ENCODE results near the gene POLR2E.
"Not testable (repeated sequence)": the region's sequence is repeated elsewhere in the genome, so short reads cannot be mapped to it uniquely, and the experiment has no call there.

Gene POLR2E

DNA sequence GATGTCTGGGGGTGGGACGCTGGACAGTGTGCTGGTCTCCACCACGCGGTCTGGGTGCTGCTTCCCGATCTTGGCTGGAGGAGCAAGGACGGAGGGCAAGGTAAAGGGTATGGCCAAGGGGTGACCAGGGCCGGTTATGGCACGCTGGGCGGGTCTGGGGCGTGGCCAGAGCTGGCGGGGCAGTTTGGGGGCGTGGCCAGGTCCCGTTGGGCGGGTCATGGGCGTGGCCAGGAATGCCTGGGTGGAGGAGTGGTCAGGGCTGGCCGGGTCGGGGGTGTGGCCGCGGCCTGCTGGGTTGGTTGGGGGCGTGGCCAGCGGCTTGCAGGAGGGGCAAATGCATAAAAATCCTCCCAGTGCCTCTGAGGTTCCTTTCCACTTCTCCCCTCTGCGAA lies 27.8 kb upstream of the POLR2E start:
- Histone ChIP-seq H3K27ac (ENCODE audit: low read depth, low read length) (no peak overlapping the region), H3K4me3 (ENCODE audit: low read length) (no peak overlapping the region), H3K36me3 (ENCODE audit: control insufficient read depth, insufficient read depth, low read length) (peaks cover 57% of the 10 kb centered on the region), H3K27me3 (ENCODE audit: control insufficient read depth, insufficient read depth, low read length) (no peaks in the 10 kb centered on the region), H3K4me1 (ENCODE audit: control insufficient read depth, insufficient read depth, low read length) (no peaks in the 10 kb centered on the region), H3K9ac (ENCODE audit: low read length) (no peak overlapping the region)

DNA sequence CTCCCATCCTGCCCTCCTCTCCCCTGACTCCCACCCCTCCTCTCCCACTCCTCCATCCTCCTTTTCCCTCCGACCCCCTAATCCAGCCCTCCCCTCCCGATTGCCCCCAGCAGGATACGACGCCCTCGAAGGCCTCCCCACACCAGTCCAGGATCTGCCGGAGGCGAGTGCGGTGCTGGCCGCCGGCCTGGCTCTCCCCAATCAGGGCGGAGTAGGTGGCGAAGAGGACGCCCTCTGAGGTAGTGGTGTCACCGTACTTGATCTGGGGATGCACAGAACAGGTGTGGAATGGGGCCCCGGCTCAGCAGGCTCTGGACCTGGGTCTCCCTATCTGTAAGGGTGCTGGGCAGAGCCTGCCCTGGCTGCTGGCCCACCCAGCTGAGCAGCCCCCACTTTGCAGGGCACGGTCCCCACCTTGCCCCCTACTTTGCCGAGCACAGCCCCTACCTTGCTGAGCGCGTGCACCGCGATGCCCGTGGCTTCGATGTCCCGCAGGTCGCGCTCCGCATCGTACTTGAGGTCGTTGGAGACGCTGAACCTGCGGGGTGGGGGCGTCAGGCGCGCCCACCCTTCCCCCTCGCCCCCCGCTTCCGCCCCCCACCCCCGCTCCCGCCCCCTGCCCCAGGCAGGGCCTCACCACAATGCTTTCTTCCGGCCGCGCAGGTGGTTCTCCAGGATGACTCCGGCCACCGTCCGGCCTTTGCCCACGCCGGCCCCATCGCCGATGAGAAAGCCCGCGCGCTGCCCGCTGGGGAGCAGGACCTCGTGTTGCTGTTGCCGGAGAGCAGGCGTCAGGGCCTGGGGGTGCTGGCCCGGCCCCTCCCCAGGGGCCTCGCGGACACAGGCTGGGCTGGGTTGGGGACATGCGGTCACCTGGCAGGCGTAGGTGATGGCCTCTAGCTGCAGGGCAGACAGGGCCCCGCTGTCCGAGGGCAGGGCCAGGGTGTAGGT lies 27.1 kb upstream of the POLR2E start:
- H3K9ac ChIP-seq (ENCODE audit: low read length), result no peak overlapping the region
- no peak overlapping the region for H3K4me3 ChIP-seq (ENCODE audit: low read length)
- no peak overlapping the region for H3K27ac ChIP-seq (ENCODE audit: low read depth, low read length)
- H3K27me3 ChIP-seq (ENCODE audit: control insufficient read depth, insufficient read depth, low read length), result no peaks in the 10 kb centered on the region
- no peaks in the 10 kb centered on the region for H3K4me1 ChIP-seq (ENCODE audit: control insufficient read depth, insufficient read depth, low read length)
- H3K36me3 ChIP-seq (ENCODE audit: control insufficient read depth, insufficient read depth, low read length), result peaks cover 55% of the 10 kb centered on the region

DNA sequence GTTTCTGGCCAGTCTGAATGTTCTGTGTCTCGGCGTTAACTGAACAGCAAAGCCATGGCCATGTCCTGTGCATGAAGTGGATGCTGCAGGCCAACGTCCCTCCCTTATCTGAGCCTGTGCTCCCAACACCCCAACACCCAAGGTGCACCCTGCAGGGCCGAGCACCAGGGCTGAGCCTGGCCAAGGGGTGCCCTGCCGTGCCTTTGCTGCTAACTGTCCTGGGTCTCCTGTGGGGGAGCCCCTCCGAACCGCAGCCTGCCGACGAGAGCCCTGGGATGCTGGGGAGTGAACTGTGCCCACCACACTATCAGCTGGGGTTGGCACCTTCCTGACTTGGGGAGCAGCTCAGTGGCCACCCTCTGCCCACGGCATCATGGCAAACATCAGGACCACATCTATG lies 26.2 kb upstream of the POLR2E start:
- H3K27me3 ChIP-seq (ENCODE audit: control insufficient read depth, insufficient read depth, low read length), result no peaks in the 10 kb centered on the region
- no peaks in the 10 kb centered on the region for H3K4me1 ChIP-seq (ENCODE audit: control insufficient read depth, insufficient read depth, low read length)

DNA sequence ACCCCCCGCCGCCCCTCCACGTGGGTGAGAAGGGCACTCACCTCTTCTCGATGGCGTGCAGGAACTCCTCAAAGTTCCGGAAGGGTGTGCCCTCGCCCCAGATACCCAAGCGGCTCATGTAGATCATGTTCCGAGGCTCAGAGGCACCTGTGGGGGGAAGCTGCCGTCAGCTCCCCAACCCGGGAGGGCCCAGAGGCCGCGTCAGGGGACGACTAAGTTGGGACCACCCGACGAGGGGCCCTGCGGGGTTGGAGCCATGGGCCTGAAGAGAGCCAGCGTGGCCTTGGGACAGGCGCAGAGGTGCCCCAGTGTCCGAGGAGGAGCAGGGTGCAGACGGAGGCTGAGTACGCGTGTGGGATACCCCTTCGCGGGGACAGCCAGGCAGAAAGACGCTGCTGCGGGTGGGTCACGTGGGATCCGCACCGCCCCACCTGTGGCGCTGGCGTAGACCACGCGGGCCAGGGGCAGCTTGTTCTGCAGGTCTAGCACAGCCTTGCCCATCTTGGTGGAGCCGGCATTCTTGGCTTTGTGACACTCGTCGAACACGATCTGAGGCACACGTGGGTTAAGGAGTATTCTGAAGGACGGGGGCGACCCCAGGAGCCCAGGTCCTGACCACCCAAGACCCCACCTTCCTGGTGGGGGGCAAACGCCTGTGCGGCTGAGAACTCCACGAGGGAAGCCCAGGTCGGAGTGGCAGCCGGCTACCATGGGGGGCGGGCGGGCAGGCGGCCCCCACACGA lies 24.5 kb upstream of the POLR2E start:
- H3K27ac ChIP-seq (ENCODE audit: low read depth, low read length), result no peak overlapping the region
- H3K27me3 ChIP-seq (ENCODE audit: control insufficient read depth, insufficient read depth, low read length), result no peaks in the 10 kb centered on the region
- H3K4me1 ChIP-seq (ENCODE audit: control insufficient read depth, insufficient read depth, low read length), result no peaks in the 10 kb centered on the region
- no peak overlapping the region for H3K9ac ChIP-seq (ENCODE audit: low read length)
- no peak overlapping the region for H3K4me3 ChIP-seq (ENCODE audit: low read length)
- peaks cover 58% of the 10 kb centered on the region for H3K36me3 ChIP-seq (ENCODE audit: control insufficient read depth, insufficient read depth, low read length)

More for the DNA sequence above, 26.2 kb upstream of the POLR2E start:
- H3K9ac ChIP-seq (ENCODE audit: low read length), result no peak overlapping the region
- no peak overlapping the region for H3K27ac ChIP-seq (ENCODE audit: low read depth, low read length)
- H3K36me3 ChIP-seq (ENCODE audit: control insufficient read depth, insufficient read depth, low read length), result peaks cover 61% of the 10 kb centered on the region
- no peak overlapping the region for H3K4me3 ChIP-seq (ENCODE audit: low read length)

DNA sequence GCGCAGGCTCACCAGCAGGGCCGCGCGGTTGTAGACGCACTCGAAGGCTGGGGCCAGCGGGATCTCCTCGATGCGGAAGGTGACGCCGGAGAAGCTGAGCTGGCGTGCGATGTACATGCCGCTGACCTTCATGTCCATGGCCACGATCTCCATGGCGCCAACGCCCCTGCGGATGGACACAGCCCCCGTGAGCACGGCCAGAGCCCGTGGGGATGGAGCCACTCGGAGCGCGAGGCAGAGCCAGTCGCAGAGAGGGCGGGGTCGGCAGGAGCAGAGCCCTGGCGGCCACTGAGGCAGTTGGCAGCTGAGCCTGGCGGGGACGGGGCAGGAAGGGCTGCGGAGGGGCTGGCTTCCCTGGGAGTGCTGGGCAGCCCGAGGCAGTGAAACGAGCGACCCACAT lies 23.8 kb upstream of the POLR2E start:
- no peaks in the 10 kb centered on the region for H3K4me1 ChIP-seq (ENCODE audit: control insufficient read depth, insufficient read depth, low read length)
- H3K4me3 ChIP-seq (ENCODE audit: low read length), result no peak overlapping the region
- no peak overlapping the region for H3K27ac ChIP-seq (ENCODE audit: low read depth, low read length)
- no peak overlapping the region for H3K9ac ChIP-seq (ENCODE audit: low read length)
- H3K36me3 ChIP-seq (ENCODE audit: control insufficient read depth, insufficient read depth, low read length), result peaks cover 54% of the 10 kb centered on the region
- no peaks in the 10 kb centered on the region for H3K27me3 ChIP-seq (ENCODE audit: control insufficient read depth, insufficient read depth, low read length)

DNA sequence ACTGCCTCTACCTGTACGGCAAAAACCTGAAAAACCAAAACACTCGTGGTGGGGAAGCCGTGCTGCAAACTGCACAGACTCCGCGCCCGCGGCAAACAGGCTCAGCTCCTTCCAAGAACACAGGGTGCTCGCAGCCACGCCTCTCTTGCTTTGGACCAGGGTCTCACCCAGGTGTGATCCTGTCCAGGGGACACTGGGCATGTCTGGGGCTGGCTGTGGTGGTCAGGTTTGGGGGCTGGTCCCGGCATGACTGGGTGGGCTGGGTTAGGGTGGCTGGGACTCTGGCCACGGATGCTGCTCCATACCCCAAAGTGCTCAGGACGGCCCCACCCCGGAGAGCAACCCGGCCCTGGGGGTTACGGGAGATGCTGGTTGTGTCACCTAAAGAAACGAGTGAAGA lies 22.5 kb upstream of the POLR2E start:
- no peak overlapping the region for H3K9ac ChIP-seq (ENCODE audit: low read length)
- H3K27ac ChIP-seq (ENCODE audit: low read depth, low read length), result no peak overlapping the region
- peaks cover 43% of the 10 kb centered on the region for H3K36me3 ChIP-seq (ENCODE audit: control insufficient read depth, insufficient read depth, low read length)
- H3K4me1 ChIP-seq (ENCODE audit: control insufficient read depth, insufficient read depth, low read length), result peaks cover 10% of the 10 kb centered on the region
- H3K27me3 ChIP-seq (ENCODE audit: control insufficient read depth, insufficient read depth, low read length), result no peaks in the 10 kb centered on the region
- H3K4me3 ChIP-seq (ENCODE audit: low read length), result no peak overlapping the region

DNA sequence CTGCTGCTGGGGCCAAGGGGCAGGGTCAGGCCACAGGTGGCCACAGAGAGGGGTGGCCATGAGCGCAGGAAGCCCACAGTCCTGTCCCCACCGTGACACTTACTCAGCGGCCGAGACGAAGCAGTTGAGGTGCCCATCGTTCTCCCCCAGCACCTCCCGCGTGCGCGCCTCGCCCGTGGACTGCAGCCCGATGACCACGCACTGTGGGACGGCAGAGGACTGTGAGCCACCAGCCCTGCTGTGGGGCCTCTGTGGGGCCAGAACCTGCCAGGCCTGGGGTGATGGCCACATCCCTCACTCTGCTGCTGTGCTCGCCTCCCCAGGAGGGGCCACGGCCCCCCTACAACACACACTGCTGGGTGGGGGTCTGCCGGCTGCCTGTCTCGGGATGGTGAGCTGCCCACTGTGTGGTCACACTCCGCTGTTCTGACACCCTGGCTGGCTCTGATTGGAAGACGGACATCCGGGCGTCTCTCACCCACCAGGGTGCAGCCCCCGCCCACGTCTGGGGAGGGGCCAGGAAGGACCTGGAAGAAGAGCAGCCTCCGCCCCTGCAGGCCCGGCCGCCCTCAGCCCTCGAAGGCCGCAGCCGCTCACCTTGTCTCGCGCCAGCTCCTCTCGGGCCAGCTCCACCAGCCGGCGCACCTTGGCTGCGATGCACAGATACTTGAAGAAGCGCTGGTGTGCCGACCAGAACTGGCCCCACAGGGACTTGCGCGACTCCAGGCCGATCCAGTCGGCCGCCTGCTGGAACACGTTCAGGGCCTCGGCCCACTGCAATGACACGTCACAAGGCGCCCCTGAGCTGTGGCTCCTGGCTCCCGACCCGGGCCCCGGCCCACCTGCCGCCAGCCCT lies 21.8 kb upstream of the POLR2E start:
- no peak overlapping the region for H3K27ac ChIP-seq (ENCODE audit: low read depth, low read length)
- no peak overlapping the region for H3K9ac ChIP-seq (ENCODE audit: low read length)
- H3K4me1 ChIP-seq (ENCODE audit: control insufficient read depth, insufficient read depth, low read length), result peaks cover 13% of the 10 kb centered on the region
- no peaks in the 10 kb centered on the region for H3K27me3 ChIP-seq (ENCODE audit: control insufficient read depth, insufficient read depth, low read length)
- peaks cover 39% of the 10 kb centered on the region for H3K36me3 ChIP-seq (ENCODE audit: control insufficient read depth, insufficient read depth, low read length)
- H3K4me3 ChIP-seq (ENCODE audit: low read length), result no peak overlapping the region

DNA sequence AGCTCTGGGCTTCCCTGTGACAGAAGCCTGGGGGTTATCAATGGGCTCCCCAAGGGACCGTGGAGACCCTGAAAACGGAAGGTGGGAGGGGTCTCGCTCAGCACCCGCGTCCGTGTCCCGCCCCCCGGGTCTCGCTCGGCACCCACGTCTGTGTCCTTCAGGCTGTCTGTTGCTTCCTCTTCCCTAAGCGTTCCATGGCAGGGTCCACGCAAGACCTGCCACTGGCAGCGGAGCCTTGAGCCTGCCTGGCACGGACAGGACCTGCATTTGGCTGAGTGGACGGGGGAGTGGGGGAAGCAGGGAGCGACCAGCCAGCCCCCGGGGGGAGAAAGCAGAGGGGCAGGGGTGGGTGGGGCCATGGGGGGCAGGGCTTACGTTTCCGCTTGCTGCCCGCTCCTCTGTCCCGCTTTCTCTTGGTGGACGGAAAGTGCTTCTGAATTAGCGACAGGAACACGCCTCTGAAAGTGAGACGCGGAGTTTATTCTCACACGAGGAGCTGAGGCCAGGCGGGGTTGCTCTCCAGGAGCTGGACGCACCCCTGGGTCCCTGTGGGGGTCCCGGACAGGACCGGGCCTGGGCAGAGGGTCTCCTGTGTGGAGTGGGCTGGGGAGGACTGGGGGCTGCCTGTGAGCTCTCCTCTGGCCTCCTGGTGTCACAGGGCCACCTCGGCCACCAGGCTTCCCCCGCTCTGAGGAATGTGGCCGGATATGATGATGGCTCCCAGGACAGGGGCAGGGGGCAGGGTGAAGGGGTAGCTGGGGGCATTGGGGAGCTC lies 20.7 kb upstream of the POLR2E start:
- H3K36me3 ChIP-seq (ENCODE audit: control insufficient read depth, insufficient read depth, low read length), result peaks cover 29% of the 10 kb centered on the region
- H3K4me3 ChIP-seq (ENCODE audit: low read length), result no peak overlapping the region
- no peak overlapping the region for H3K9ac ChIP-seq (ENCODE audit: low read length)
- H3K27me3 ChIP-seq (ENCODE audit: control insufficient read depth, insufficient read depth, low read length), result no peaks in the 10 kb centered on the region
- H3K4me1 ChIP-seq (ENCODE audit: control insufficient read depth, insufficient read depth, low read length), result peaks cover 13% of the 10 kb centered on the region
- no peak overlapping the region for H3K27ac ChIP-seq (ENCODE audit: low read depth, low read length)

DNA sequence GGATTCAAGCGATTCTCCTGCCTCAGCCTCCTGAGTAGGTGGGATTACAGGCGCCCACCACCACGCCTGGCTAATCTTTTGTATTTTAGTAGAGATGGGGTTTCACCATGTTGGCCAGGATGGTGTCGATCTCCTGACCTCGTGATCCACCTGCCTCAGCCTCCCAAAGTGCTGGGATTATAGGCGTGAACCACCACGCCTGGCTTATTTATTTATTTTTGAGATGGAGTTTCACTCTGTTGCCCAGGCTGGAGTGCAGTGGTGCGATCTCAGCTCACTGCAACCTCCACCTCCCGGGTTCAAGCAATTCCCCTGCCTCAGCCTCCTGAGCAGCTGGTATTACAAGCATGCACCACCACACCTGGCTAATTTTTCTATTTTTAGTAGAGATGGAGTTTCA lies 19.6 kb upstream of the POLR2E start:
- not testable (repeated sequence) for H3K9ac ChIP-seq (ENCODE audit: low read length); H3K4me3 ChIP-seq (ENCODE audit: low read length); H3K27ac ChIP-seq (ENCODE audit: low read depth, low read length); H3K27me3 ChIP-seq (ENCODE audit: control insufficient read depth, insufficient read depth, low read length)
- Histone ChIP-seq H3K36me3 (ENCODE audit: control insufficient read depth, insufficient read depth, low read length) (peaks cover 27% of the 10 kb centered on the region), H3K4me1 (ENCODE audit: control insufficient read depth, insufficient read depth, low read length) (peaks cover 13% of the 10 kb centered on the region)

DNA sequence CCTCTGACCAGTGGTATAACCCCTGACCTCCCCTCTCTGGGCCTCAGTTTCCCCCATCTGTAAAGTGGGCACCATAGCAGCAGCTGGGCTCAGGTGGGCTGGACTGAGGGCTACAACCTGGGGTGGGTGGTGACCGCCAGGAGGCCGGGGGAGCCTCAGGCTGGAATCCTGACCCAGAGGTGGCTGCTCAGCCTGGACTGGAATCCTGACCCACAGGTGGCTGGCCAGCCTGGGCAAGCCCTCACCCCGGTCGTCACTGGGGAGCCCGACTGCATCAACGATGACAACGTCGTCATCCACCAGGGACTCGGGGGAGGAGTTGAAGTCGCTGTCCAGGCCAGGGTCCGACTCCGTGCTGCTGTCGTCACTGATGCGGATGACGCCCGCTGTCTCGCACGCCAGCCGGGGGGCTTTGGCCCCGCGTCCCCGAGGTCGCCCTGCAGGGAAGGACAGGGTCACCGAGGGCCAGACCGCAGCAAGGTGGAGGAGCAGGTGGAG lies 18.9 kb upstream of the POLR2E start:
- Histone ChIP-seq H3K4me3 (ENCODE audit: low read length) (no peak overlapping the region), H3K36me3 (ENCODE audit: control insufficient read depth, insufficient read depth, low read length) (peaks cover 25% of the 10 kb centered on the region), H3K9ac (ENCODE audit: low read length) (no peak overlapping the region), H3K4me1 (ENCODE audit: control insufficient read depth, insufficient read depth, low read length) (peaks cover 13% of the 10 kb centered on the region), H3K27me3 (ENCODE audit: control insufficient read depth, insufficient read depth, low read length) (no peaks in the 10 kb centered on the region), H3K27ac (ENCODE audit: low read depth, low read length) (peak overlapping the region; percentile 81)

DNA sequence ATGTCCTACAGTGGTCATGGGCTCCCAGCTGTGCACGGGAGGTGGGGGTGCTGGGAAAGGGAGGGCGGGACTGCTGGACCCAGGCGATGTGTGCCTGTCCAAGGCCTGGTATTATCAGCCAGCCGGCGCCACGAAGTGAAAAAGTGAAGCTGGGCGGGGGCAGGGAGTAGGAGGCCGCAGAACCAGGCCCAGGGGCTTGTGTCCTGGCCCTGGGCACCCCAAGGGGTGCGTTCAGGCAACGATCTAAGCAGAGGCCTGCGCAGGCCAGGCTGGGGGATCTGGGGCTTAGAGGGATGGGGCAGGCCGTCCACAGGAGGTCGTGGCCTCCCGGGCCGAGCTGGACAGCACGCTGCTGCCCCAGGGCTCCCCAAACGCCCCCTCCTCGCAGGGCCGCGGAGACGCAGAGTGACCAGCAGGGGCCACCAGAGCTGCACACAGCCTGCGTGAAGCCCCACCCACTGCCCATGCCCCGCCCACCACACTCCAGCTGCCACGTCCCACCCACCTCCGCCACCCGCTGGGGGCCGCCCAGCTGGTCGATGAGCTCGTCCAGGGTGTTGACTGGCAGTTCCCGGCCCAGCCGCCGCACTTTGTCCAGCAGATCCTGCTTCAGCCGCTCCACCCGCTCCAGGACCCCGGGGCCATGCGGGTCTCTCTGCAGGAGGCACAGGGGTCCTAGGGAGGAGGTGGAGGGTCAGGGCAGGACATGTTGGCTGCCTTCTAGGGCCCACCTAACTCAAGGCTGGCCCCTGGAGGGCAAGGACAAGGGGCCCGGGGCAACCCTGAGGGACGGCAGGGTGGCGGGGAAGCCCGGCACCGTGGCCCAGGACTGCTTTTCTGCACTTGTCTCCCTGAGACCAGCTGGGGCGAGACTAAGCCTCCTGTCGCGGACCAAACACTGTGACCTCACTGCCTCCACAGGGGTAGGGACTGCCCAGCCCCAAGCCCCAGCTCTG lies 18.1 kb upstream of the POLR2E start:
- Histone ChIP-seq H3K9ac (ENCODE audit: low read length) (peak overlapping the region; percentile 10), H3K36me3 (ENCODE audit: control insufficient read depth, insufficient read depth, low read length) (peaks cover 21% of the 10 kb centered on the region), H3K27ac (ENCODE audit: low read depth, low read length) (peak overlapping the region; percentile 81), H3K27me3 (ENCODE audit: control insufficient read depth, insufficient read depth, low read length) (no peaks in the 10 kb centered on the region), H3K4me3 (ENCODE audit: low read length) (peak overlapping the region; percentile 27), H3K4me1 (ENCODE audit: control insufficient read depth, insufficient read depth, low read length) (peaks cover 13% of the 10 kb centered on the region)

All from rectal smooth muscle tissue (tissue), 1 donor.